ENCODE data around the gene TASP1.
A peak's percentile ranks its signal among the peaks of the same experiment; 100 is the strongest.

Gene TASP1

GRCh38 chr20:13567663-13568062 lies 71.1 kb downstream of the TASP1 start:
- H3K4me3 Mint-ChIP-seq: no peak overlapping the region
- no peak overlapping the region for H3K27ac Mint-ChIP-seq
- peaks cover 4% of the 10 kb centered on the region for H3K9me3 Mint-ChIP-seq
- no peaks in the 10 kb centered on the region for H3K27me3 Mint-ChIP-seq
- peaks cover 67% of the 10 kb centered on the region for H3K36me3 Mint-ChIP-seq (ENCODE audit: low read depth)
- no peak for DNase-seq
- no peaks in the 10 kb centered on the region for H3K4me1 Mint-ChIP-seq (ENCODE audit: low read depth)

GRCh38 chr20:13563854-13564253 lies 74.9 kb downstream of the TASP1 start:
- DNase-seq: no peak
- peaks cover 4% of the 10 kb centered on the region for H3K9me3 Mint-ChIP-seq
- peaks cover 74% of the 10 kb centered on the region for H3K36me3 Mint-ChIP-seq (ENCODE audit: low read depth)
- H3K27ac Mint-ChIP-seq: no peak overlapping the region
- no peaks in the 10 kb centered on the region for H3K27me3 Mint-ChIP-seq
- no peak overlapping the region for H3K4me3 Mint-ChIP-seq
- H3K4me1 Mint-ChIP-seq (ENCODE audit: low read depth): no peaks in the 10 kb centered on the region

- Mint-ChIP-seq H3K27ac (no peak overlapping the region), H3K4me3 (no peak overlapping the region), H3K36me3 (ENCODE audit: low read depth) (peaks cover 50% of the 10 kb centered on the region), H3K27me3 (no peaks in the 10 kb centered on the region), H3K9me3 (no peaks in the 10 kb centered on the region), H3K4me1 (ENCODE audit: low read depth) (no peaks in the 10 kb centered on the region)
- no peak for DNase-seq
Measured at GRCh38 chr20:13554706-13555105, 84.0 kb downstream of the TASP1 start.

GRCh38 chr20:13554076-13554475 lies 84.7 kb downstream of the TASP1 start:
- Mint-ChIP-seq H3K9me3 (no peaks in the 10 kb centered on the region), H3K27ac (no peak overlapping the region), H3K36me3 (ENCODE audit: low read depth) (peaks cover 48% of the 10 kb centered on the region), H3K4me3 (no peak overlapping the region), H3K27me3 (no peaks in the 10 kb centered on the region), H3K4me1 (ENCODE audit: low read depth) (no peaks in the 10 kb centered on the region)
- DNase-seq: no peak

- Mint-ChIP-seq H3K27ac (no peak overlapping the region), H3K9me3 (no peaks in the 10 kb centered on the region)
Measured at GRCh38 chr20:13552061-13552460, 86.7 kb downstream of the TASP1 start.

GRCh38 chr20:13549451-13549850 lies 89.3 kb downstream of the TASP1 start:
- Mint-ChIP-seq H3K27ac (no peak overlapping the region), H3K36me3 (ENCODE audit: low read depth) (peaks cover 26% of the 10 kb centered on the region), H3K4me3 (no peak overlapping the region), H3K9me3 (no peaks in the 10 kb centered on the region), H3K27me3 (no peaks in the 10 kb centered on the region), H3K4me1 (ENCODE audit: low read depth) (peaks cover 1% of the 10 kb centered on the region)
- DNase-seq: no peak

More at GRCh38 chr20:13552061-13552460, 86.7 kb downstream of the TASP1 start:
- H3K4me1 Mint-ChIP-seq (ENCODE audit: low read depth): no peaks in the 10 kb centered on the region
- peaks cover 38% of the 10 kb centered on the region for H3K36me3 Mint-ChIP-seq (ENCODE audit: low read depth)
- no peak overlapping the region for H3K4me3 Mint-ChIP-seq
- no peak for DNase-seq
- no peaks in the 10 kb centered on the region for H3K27me3 Mint-ChIP-seq

- no peaks in the 10 kb centered on the region for H3K27me3 Mint-ChIP-seq
- no peaks in the 10 kb centered on the region for H3K9me3 Mint-ChIP-seq
- H3K4me3 Mint-ChIP-seq: no peak overlapping the region
- H3K27ac Mint-ChIP-seq: no peak overlapping the region
- peak; percentile 75 for DNase-seq
- peaks cover 1% of the 10 kb centered on the region for H3K4me1 Mint-ChIP-seq (ENCODE audit: low read depth)
- peaks cover 5% of the 10 kb centered on the region for H3K36me3 Mint-ChIP-seq (ENCODE audit: low read depth)
Measured at GRCh38 chr20:13546497-13547131, 92.1 kb downstream of the TASP1 start.

- Mint-ChIP-seq H3K9me3 (no peaks in the 10 kb centered on the region), H3K4me1 (ENCODE audit: low read depth) (peaks cover 1% of the 10 kb centered on the region), H3K4me3 (no peak overlapping the region), H3K27ac (no peak overlapping the region), H3K27me3 (no peaks in the 10 kb centered on the region), H3K36me3 (ENCODE audit: low read depth) (peaks cover 3% of the 10 kb centered on the region)
- no peak for DNase-seq
Measured at GRCh38 chr20:13545790-13546189, 92.9 kb downstream of the TASP1 start.

GRCh38 chr20:13543783-13544182 lies 94.9 kb downstream of the TASP1 start:
- Mint-ChIP-seq H3K4me3 (no peak overlapping the region), H3K27me3 (no peaks in the 10 kb centered on the region), H3K9me3 (no peaks in the 10 kb centered on the region), H3K27ac (no peak overlapping the region), H3K4me1 (ENCODE audit: low read depth) (peaks cover 1% of the 10 kb centered on the region), H3K36me3 (ENCODE audit: low read depth) (no peaks in the 10 kb centered on the region)
- DNase-seq: no peak

GRCh38 chr20:13535627-13536026 lies 103.1 kb downstream of the TASP1 start:
- Mint-ChIP-seq H3K4me1 (ENCODE audit: low read depth) (no peaks in the 10 kb centered on the region), H3K27ac (no peak overlapping the region), H3K27me3 (no peaks in the 10 kb centered on the region), H3K36me3 (ENCODE audit: low read depth) (peaks cover 34% of the 10 kb centered on the region), H3K4me3 (no peak overlapping the region), H3K9me3 (no peaks in the 10 kb centered on the region)
- no peak for DNase-seq

- Mint-ChIP-seq H3K27me3 (no peaks in the 10 kb centered on the region), H3K9me3 (no peaks in the 10 kb centered on the region), H3K36me3 (ENCODE audit: low read depth) (peaks cover 42% of the 10 kb centered on the region), H3K27ac (no peak overlapping the region), H3K4me3 (no peak overlapping the region), H3K4me1 (ENCODE audit: low read depth) (no peaks in the 10 kb centered on the region)
- DNase-seq: no peak
Measured at GRCh38 chr20:13533946-13534345, 104.8 kb downstream of the TASP1 start.

- no peaks in the 10 kb centered on the region for H3K27me3 Mint-ChIP-seq
- H3K27ac Mint-ChIP-seq: no peak overlapping the region
- peaks cover 75% of the 10 kb centered on the region for H3K36me3 Mint-ChIP-seq (ENCODE audit: low read depth)
- H3K9me3 Mint-ChIP-seq: no peaks in the 10 kb centered on the region
- no peak overlapping the region for H3K4me3 Mint-ChIP-seq
- DNase-seq: no peak
- H3K4me1 Mint-ChIP-seq (ENCODE audit: low read depth): no peaks in the 10 kb centered on the region
Measured at GRCh38 chr20:13530146-13530545, 108.6 kb downstream of the TASP1 start.

GRCh38 chr20:13526551-13526950 lies 112.2 kb downstream of the TASP1 start:
- Mint-ChIP-seq H3K4me1 (ENCODE audit: low read depth) (no peaks in the 10 kb centered on the region), H3K36me3 (ENCODE audit: low read depth) (peaks cover 79% of the 10 kb centered on the region), H3K27ac (no peak overlapping the region), H3K27me3 (no peaks in the 10 kb centered on the region), H3K9me3 (peaks cover 6% of the 10 kb centered on the region), H3K4me3 (no peak overlapping the region)
- no peak for DNase-seq

- H3K27me3 Mint-ChIP-seq: no peaks in the 10 kb centered on the region
- DNase-seq: no peak
- H3K9me3 Mint-ChIP-seq: peaks cover 6% of the 10 kb centered on the region
- no peaks in the 10 kb centered on the region for H3K4me1 Mint-ChIP-seq (ENCODE audit: low read depth)
- no peak overlapping the region for H3K27ac Mint-ChIP-seq
- H3K4me3 Mint-ChIP-seq: no peak overlapping the region
- peaks cover 76% of the 10 kb centered on the region for H3K36me3 Mint-ChIP-seq (ENCODE audit: low read depth)
Measured at GRCh38 chr20:13525225-13525940, 113.3 kb downstream of the TASP1 start.

GRCh38 chr20:13524339-13524738 lies 114.4 kb downstream of the TASP1 start:
- no peak overlapping the region for H3K4me3 Mint-ChIP-seq
- H3K4me1 Mint-ChIP-seq (ENCODE audit: low read depth): no peaks in the 10 kb centered on the region
- peaks cover 6% of the 10 kb centered on the region for H3K9me3 Mint-ChIP-seq
- DNase-seq: no peak
- no peak overlapping the region for H3K27ac Mint-ChIP-seq
- peaks cover 77% of the 10 kb centered on the region for H3K36me3 Mint-ChIP-seq (ENCODE audit: low read depth)
- no peaks in the 10 kb centered on the region for H3K27me3 Mint-ChIP-seq
